Esophagus squamous epithelium (tissue), 5 donors: ENCODE results near the gene STAT1. TPM values are rescaled to one million over a fixed set of nuclear protein-coding genes. Genes with fewer than 3 reads are reported as not detected.

Source experiments
- DNase-seq: peaks from one replicate; lab custom pipeline; 2025; lab: John Stamatoyannopoulos, UW
- H3K27ac ChIP-seq, 4 donors: fragments of 200-600 bp; sonication (generic); one replicate each; pipeline ENCODE4 v1.5.1; 2016 to 2019; ENCODE audit warnings: mild to moderate bottlenecking in 1 of 4
- H3K27me3 ChIP-seq, 4 donors: fragments of 200-600 bp; sonication (generic); 1 replicate in 3 of 4; 2 replicates in 1 of 4; pipeline versions ENCODE4 v1.5.1 to v1.6.0; 2017 to 2021; ENCODE audit warnings: antibody characterized with exemption in 1 of 4
- H3K36me3 ChIP-seq, 3 donors: fragments of 200-600 bp; sonication (generic); one replicate each; pipeline ENCODE4 v1.5.1; 2016 to 2019
- H3K4me1 ChIP-seq, 3 donors: fragments of 200-600 bp; sonication (generic); one replicate each; pipeline ENCODE4 v1.5.1; 2017 to 2019
- H3K4me3 ChIP-seq, 4 donors: fragments of 200-600 bp; sonication (generic); 1 replicate in 3 of 4; 2 replicates in 1 of 4; pipeline ENCODE4 v1.5.1; 2016 to 2019; ENCODE audit warnings: mild to moderate bottlenecking in 2 of 4, moderate library complexity in 1 of 4
- H3K9me3 ChIP-seq, 3 donors: fragments of 200-600 bp; sonication (generic); one replicate each; pipeline ENCODE4 v1.5.1; 2016 to 2019
- CTCF ChIP-seq, 6 experiments: fragments of 450-650 bp in 4 of 6; fragments of 200-600 bp in 2 of 6; sonication (generic) in 2 of 6; IDR thresholded peaks; one replicate each; pipeline ENCODE4 v1.5.1; 2016 to 2019; ENCODE audit warnings: antibody characterized with exemption in 6 of 6, mild to moderate bottlenecking in 4 of 6, moderate library complexity in 4 of 6
- POLR2A ChIP-seq, 4 donors: fragments of 450-650 bp; IDR thresholded peaks; one replicate each; pipeline ENCODE4 v1.6.1; 2017; ENCODE audit warnings: antibody characterized with exemption in 4 of 4, mild to moderate bottlenecking in 4 of 4, moderate library complexity in 3 of 4
- WGBS, 2 donors: methylation state at CpG; one replicate each; pipeline ENCODE4 v1.1.5; 2018; 5-methylcytosine and 5-hydroxymethylcytosine counted together
- intact Hi-C: fragments of 100-400 bp; cut with DNase I; formaldehyde crosslinking; loops from one replicate; pipeline ENCODE4 v1.15.0; 2022
- total RNA-seq, 4 donors: library from RNA; depleted of rRNA; stranded (reverse); fragments of >200 nt; gene quantifications; one replicate each; pipeline ENCODE4 v1.1.0, GENCODE V29; 2016
- donor health status: DM: yes; HTN: yes; CAD: no.

The STAT1 gene
- total RNA-seq, 4 donors from 2014 or later = 23.6 to 58.9 (median 36.1) TPM

GRCh38 chr2:190935054-190935453, 78.9 kb downstream of the STAT1 start:
- Histone ChIP-seq H3K36me3 (peaks cover 0 to 32% (median 3%) of the 10 kb centered on the region in 3 donors), H3K4me1 (no peaks in the 10 kb centered on the region), H3K4me3 (no peak overlapping the region), H3K27me3 (peaks cover 0 to 4% (median 0%) of the 10 kb centered on the region in 4 donors), H3K27ac (no peak overlapping the region), H3K9me3 (no peaks in the 10 kb centered on the region)
- intact Hi-C loops = no loop called here
- DNase-seq = no peak
- TF ChIP-seq POLR2A (IDR thresholded peaks at IDR 0.05) = no peak
- TF ChIP-seq CTCF (IDR thresholded peaks at IDR 0.05) = no peak

GRCh38 chr2:190933361-190933760, 80.6 kb downstream of the STAT1 start:
- Histone ChIP-seq H3K4me1 (no peaks in the 10 kb centered on the region), H3K9me3 (no peaks in the 10 kb centered on the region), H3K27me3 (peaks cover 0 to 4% (median 0%) of the 10 kb centered on the region in 4 donors), H3K27ac (no peak overlapping the region), H3K36me3 (peaks cover 0 to 48% (median 5%) of the 10 kb centered on the region in 3 donors), H3K4me3 (no peak overlapping the region)
- TF ChIP-seq POLR2A (IDR thresholded peaks at IDR 0.05) = no peak
- TF ChIP-seq CTCF (IDR thresholded peaks at IDR 0.05) = no peak
- intact Hi-C loops = no loop called here
- DNase-seq = no peak

- no peaks in the 10 kb centered on the region for H3K9me3 ChIP-seq
- H3K27ac ChIP-seq = no peak overlapping the region
- WGBS, 2 donors = 81 to 90% methylated on average over 1 of the region's 1 CpG
- no peak for DNase-seq
- H3K27me3 ChIP-seq = peaks cover 0 to 4% (median 0%) of the 10 kb centered on the region in 4 donors
- TF ChIP-seq POLR2A (IDR thresholded peaks at IDR 0.05) (no peak), CTCF (IDR thresholded peaks at IDR 0.05) (no peak)
- no peak overlapping the region for H3K4me3 ChIP-seq
- no peaks in the 10 kb centered on the region for H3K4me1 ChIP-seq
- peaks cover 0 to 56% (median 5%) of the 10 kb centered on the region in 3 donors for H3K36me3 ChIP-seq
- intact Hi-C loops = no loop called here
Observed at GRCh38 chr2:190932514-190932913, 81.5 kb downstream of the STAT1 start.

GRCh38 chr2:190930411-190930810, 83.6 kb downstream of the STAT1 start:
- DNase-seq = no peak
- no peak for TF ChIP-seq CTCF (IDR thresholded peaks at IDR 0.05)
- no peak for TF ChIP-seq POLR2A (IDR thresholded peaks at IDR 0.05)
- no peak overlapping the region for H3K27ac ChIP-seq
- peaks cover 0 to 4% (median 0%) of the 10 kb centered on the region in 4 donors for H3K27me3 ChIP-seq
- no peaks in the 10 kb centered on the region for H3K4me1 ChIP-seq
- no peaks in the 10 kb centered on the region for H3K9me3 ChIP-seq
- 89 to 91% methylated on average over 3 of the region's 3 CpGs for WGBS, 2 donors
- intact Hi-C loops = no loop called here
- peaks cover 0 to 77% (median 5%) of the 10 kb centered on the region in 3 donors for H3K36me3 ChIP-seq
- H3K4me3 ChIP-seq = no peak overlapping the region

GRCh38 chr2:190929919-190930318, 84.1 kb downstream of the STAT1 start:
- intact Hi-C loops = no loop called here
- Histone ChIP-seq H3K4me1 (no peaks in the 10 kb centered on the region), H3K36me3 (peaks cover 0 to 82% (median 5%) of the 10 kb centered on the region in 3 donors), H3K27me3 (peaks cover 0 to 4% (median 0%) of the 10 kb centered on the region in 4 donors), H3K27ac (no peak overlapping the region), H3K4me3 (no peak overlapping the region), H3K9me3 (no peaks in the 10 kb centered on the region)
- TF ChIP-seq CTCF (IDR thresholded peaks at IDR 0.05) (no peak), POLR2A (IDR thresholded peaks at IDR 0.05) (no peak)
- WGBS, 2 donors = 91 to 99% methylated on average over 7 of the region's 7 CpGs
- DNase-seq = no peak
